Right kidney (tissue), 1 donor: ENCODE measurements around the gene WDR18.

Experiments used
- DNase-seq: peaks from one replicate; pipeline ENCODE4 v3.0.0-alpha.2; 2016

WDR18 gene

GRCh38 chr19:991174-991931 lies 7.2 kb downstream of the WDR18 start:
- DNase-seq: no peak

DNA sequence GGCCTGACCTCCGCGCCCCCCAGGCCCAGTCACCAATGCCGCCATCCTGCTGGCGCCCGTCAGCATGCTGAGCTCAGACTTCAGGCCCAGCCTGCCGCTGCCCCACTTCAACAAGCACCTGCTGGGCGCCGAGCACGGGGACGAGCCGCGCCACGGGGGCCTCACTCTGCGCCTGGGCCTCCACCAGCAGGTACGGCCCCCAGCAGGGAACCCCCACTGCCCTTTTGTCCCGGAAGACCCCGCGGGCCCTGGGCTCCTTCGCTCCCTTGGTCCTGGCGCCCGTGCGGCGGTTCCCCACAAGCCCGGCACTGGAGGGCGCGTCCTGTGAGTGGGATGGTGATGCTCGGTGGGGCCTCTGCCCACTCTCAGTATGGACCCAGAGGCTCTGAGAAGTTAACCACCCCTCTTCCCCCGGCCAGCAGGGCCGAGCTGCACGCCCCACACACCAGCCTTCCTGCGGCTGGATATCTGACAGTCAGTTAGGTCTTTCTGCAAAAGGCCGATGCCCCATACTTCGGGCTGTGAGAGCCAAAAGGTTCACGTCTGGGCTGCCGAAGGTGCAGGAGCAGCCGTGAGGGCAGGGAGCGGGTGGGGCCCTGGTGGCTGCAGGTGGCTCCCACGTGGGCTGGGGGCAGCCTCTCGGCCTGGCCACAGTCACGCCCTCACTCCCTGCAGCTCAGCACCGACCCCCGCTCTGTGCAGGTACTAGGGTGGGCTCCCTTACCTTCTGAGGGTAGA lies 8.0 kb downstream of the WDR18 start:
- DNase-seq: no peak

DNA sequence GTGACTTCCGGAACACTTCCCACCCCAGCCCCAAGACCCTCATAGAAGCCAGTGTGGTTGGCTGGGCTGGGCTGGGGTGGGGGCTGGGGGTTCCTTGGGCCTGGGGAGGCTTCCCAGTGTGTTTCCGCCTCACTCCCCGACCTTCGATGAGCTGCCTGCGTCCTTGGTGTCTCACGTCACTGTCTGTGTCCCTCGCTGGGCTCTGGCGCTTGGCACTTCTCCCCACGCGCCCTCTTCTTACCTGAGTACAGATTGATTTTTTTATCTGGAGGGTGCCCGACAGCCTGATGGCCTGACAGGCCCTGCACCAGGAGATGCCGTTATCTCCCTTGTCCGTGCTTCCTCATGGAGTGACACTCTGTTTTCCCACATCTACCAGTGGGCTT lies 8.5 kb downstream of the WDR18 start:
- DNase-seq: no peak

DNA sequence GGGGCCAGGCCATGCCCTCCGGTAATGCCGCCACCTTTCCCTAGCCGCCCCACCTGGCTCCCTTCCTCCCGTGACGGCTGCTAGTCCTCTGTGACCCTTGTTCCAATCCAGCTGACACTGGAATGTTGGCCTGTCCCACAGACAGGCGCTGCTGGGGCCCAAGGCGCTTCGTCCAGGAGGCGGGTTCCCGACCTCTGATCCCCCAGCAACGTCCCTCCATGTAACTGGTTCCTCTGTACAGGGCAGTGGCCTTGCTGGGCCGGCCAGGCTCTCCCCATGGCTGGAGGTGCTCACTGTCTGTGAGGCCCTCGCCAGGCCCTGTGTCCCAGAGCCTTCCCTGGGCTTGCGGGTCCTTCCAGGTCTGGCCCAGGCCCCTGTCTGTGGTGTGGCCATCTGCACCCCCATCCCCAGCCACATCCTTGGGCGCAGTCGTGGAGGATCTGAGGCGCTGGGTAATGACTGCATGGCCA lies 9.3 kb downstream of the WDR18 start:
- no peak for DNase-seq

DNA sequence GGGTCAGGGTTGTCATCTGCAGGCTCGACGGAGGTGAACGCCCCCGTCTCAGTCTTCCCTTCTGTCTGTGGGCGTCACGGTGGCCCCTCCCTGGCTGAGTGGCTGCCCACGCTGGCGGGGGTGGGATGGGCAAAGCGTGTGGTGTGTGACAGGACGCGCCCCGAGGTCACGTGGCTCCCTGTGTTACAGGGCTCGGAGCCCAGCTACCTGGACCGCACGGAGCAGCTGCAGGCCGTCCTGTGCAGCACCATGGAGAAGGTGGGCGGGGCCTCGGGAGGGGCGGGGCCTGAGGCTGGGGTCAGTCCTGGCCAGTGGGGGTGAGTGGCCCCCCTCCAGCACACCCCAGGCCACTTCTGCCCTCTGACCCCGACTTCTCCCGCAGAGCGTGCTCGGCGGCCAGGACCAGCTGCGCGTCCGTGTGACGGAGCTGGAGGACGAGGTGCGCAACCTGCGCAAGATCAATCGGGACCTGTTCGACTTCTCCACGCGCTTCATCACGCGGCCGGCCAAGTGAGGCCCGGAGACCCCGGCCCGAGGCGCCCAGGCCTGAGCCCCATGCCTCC lies 9.8 kb downstream of the WDR18 start:
- no peak for DNase-seq

DNA sequence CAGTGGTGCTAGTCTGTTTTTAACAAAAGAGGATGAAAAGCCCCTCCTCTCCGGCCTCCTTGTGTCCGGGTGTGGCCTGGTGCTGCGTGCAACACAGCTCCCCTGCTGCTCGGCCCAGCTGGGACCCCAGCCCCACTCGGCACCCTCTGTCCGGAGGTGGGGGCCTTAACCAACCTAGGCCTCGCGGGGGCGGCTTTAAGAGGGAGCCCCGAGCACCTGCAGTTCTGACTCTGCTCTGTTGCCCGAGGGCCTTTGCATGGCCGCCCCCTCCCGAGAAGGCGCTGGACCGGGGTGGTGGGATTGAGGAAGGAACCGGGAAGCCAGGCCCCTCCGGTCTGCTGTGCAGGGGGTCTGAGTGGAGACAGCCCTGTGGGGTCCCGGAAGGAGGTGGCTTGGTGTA lies 10.4 kb downstream of the WDR18 start:
- no peak for DNase-seq

- DNase-seq: no peak
Measured at GRCh38 chr19:995051-995827, 11.1 kb downstream of the WDR18 start.

DNA sequence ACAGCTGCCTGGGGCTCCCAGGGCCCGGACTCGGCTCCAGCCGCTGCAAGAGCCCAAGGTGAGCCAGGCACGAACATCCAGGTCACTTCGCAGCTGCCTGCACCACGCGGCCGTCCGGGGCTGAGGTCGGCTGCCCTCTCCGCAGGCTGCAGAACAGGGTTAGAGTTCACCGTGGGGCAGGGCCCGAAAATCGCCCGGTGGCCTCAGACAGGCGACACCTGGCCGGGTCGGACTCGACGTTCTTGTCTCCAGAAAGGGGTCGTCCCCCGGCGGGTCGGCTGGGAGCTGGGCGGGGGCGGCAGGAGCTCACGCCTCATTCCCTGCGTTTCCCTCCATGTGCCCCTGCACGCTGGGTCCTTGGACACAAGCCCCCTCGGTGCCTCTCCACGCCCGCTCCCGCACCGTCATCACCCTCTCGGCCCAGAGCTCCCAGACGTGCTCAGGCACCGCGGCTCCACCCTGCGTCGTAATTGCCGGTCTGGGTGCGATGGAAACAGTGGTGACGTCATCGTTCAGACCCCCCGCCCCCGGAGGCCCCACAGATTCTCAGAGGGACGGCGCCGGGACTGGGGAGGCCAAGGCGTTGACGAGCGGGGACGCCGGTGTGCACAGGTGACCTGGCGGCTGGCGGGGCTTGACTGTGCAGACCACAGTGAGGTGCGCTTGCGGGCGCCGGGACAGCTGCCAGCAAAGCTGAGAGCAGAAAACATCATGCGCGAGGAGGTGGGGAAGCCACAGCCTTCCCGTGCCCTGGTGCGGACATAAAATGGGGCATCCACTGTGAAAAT lies 12.1 kb downstream of the WDR18 start:
- DNase-seq: peak; percentile 69

DNA sequence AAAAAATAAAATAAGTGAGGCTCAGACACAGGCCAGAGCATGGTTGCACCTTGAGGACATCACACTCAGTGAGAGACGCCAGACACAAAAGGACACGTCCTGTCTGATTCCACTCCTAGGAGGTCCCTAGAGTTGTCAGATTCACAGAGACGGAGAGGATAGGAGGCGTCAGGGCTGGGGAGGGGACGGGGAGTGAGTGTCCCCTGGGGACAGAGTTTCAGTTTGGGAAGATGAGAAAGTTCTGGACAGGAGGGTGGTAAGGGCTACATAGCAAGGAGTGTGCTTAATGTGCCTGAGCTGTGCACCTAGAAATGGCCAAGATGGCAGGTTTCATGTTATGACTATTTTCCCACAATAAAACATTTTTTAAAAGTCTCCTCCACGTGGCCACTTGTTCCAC lies 13.9 kb downstream of the WDR18 start:
- no peak for DNase-seq

DNA sequence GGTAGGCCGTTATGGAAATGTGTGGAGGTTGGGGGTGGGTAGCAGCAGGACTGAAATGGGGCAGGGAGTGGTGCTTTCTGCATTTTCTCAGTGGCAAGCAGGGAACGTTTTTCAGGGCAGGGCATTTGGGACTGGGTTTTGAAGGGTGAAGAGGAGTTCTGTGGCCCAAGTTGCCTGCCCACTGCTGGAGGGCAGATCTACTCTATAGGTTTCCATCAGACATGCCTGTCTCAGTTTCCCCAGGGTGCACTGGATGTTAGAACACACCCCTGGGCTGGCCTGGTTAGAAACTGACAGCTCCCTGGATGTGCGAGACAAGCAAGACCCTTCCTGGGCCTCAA lies 15.2 kb downstream of the WDR18 start:
- DNase-seq: no peak

- no peak for DNase-seq
Measured at GRCh38 chr19:1000095-1000494, 15.9 kb downstream of the WDR18 start, which contains the start of gene GRIN3B. TSS of gene GRIN3B (plus strand) at chr19:1000419. CDS start at chr19:1000438, 19 bp downstream.

DNA sequence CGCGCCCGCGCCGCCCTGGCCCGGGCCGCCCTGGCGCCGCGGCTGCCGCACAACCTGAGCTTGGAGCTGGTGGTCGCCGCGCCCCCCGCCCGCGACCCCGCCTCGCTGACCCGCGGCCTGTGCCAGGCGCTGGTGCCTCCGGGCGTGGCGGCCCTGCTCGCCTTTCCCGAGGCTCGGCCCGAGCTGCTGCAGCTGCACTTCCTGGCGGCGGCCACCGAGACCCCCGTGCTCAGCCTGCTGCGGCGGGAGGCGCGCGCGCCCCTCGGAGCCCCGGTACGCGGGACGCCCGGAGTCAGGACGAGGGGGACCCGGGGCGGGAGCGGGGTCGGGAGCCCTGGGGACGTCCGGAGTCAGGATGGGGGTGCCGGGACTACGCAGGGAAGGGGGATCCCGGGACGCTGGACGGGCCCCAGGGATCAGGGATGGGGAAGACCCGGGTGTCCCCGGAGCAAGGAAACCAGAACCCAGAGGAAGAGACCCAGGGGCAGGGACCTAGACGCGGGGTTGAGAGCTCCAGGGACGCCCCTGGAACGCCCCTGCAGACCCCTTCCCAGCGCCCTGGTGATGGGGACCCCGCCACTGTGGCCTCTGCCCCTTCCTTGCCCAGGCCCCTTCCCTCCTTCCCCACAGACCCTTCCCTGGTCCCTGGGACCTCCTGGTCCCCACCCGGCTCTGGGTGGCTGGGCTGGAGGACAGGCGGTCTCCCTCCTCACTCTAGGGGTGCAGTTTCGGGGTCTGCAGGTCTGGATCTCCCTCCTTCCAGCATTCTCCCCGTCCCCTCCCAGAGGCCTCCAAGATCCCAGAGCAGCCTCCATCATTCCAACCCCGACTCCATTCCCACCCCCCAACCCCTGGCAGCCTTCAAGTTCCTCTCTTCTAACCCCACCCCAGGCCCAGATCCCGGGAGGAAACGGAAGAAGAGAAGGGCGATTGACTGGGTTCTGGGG lies 16.7 kb downstream of the WDR18 start:
- no peak for DNase-seq

GRCh38 chr19:1001538-1002166 lies 17.5 kb downstream of the WDR18 start:
- DNase-seq: no peak

- DNase-seq: no peak
Measured at GRCh38 chr19:1002600-1002999, 18.5 kb downstream of the WDR18 start.

DNA sequence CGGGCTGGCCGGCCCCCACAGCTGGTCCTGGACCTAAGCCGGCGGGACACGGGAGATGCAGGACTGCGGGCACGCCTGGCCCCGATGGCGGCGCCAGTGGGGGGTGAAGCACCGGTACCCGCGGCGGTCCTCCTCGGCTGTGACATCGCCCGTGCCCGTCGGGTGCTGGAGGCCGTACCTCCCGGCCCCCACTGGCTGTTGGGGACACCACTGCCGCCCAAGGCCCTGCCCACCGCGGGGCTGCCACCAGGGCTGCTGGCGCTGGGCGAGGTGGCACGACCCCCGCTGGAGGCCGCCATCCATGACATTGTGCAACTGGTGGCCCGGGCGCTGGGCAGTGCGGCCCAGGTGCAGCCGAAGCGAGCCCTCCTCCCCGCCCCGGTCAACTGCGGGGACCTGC lies 19.1 kb downstream of the WDR18 start:
- no peak for DNase-seq

GRCh38 chr19:1004204-1004802 lies 20.2 kb downstream of the WDR18 start:
- no peak for DNase-seq

- DNase-seq: no peak
Measured at GRCh38 chr19:1004803-1005664, 20.9 kb downstream of the WDR18 start.

GRCh38 chr19:1006711-1007398 lies 22.7 kb downstream of the WDR18 start:
- DNase-seq: no peak
